Right lobe of liver (tissue), 6 donors: ENCODE data around the gene NDRG2. TPM values are rescaled to one million over a fixed set of nuclear protein-coding genes. Genes with fewer than 3 reads are reported as not detected.

ENCODE experiments used
- ATAC-seq, 4 donors: fragments of 200-7000 bp; cut with Tn5 transposase; one replicate each; pipeline ENCODE4 v1.9.1; 2020; ENCODE audit warnings: mild to moderate bottlenecking in 4 of 4, moderate library complexity in 4 of 4
- DNase-seq, 3 donors: peaks; one replicate each; pipeline ENCODE4 v3.0.0-alpha.2; 2020
- H3K27ac ChIP-seq, 3 donors: fragments of 200-600 bp; one replicate each; pipeline ENCODE4 v1.8.0; 2022
- H3K27me3 ChIP-seq, 2 donors: fragments of 200-600 bp; one replicate each; pipeline ENCODE4 v1.8.0; 2022
- H3K36me3 ChIP-seq, 4 donors: fragments of 200-600 bp; sonication (generic) in 1 of 4; one replicate each; pipeline versions ENCODE4 v1.5.1 to v1.8.0; 2017 to 2022; ENCODE audit warnings: control low read depth in 1 of 4
- H3K4me1 ChIP-seq, 4 donors: fragments of 200-600 bp; sonication (generic) in 1 of 4; one replicate each; pipeline versions ENCODE4 v1.5.1 to v1.8.0; 2017 to 2022; ENCODE audit warnings: control low read depth in 1 of 4
- H3K4me3 ChIP-seq, 3 donors: fragments of 200-600 bp; one replicate each; pipeline ENCODE4 v1.8.0; 2022
- H3K9me3 ChIP-seq, 4 donors: fragments of 200-600 bp; sonication (generic) in 1 of 4; one replicate each; pipeline versions ENCODE4 v1.5.1 to v1.8.0; 2017 to 2022; ENCODE audit warnings: control low read depth in 1 of 4
- CTCF ChIP-seq, 4 donors: fragments of 200-600 bp in 3 of 4; fragments of 450-650 bp in 1 of 4; IDR thresholded peaks; one replicate each; pipeline versions ENCODE4 v1.5.1 to v1.8.0; 2016 to 2022; ENCODE audit warnings: antibody characterized with exemption in 4 of 4, mild to moderate bottlenecking in 2 of 4
- POLR2A ChIP-seq: fragments of 450-650 bp; IDR thresholded peaks from one replicate; pipeline ENCODE4 v1.6.1; 2017; ENCODE audit warnings: antibody characterized with exemption, mild to moderate bottlenecking
- WGBS: methylation state at CpG from one replicate; pipeline ENCODE4 v1.1.6; 2018; ENCODE audit warnings: low coverage, low lambda C conversion rate; ENCODE audit not compliant: insufficient coverage; ENCODE audit errors: missing lambda C conversion rate; 5-methylcytosine and 5-hydroxymethylcytosine counted together
- intact Hi-C, 2 donors: fragments of 100-400 bp; cut with DNase I; formaldehyde crosslinking; loops; one replicate each; pipeline versions ENCODE4 v1.11.2 to v1.14.1; 2022
- total RNA-seq, 6 experiments: library from RNA; depleted of rRNA in 2 of 6; stranded (reverse); fragments of >200 nt in 2 of 6; fragmentation: NEBNext Ultra II Directional in 3 of 6; extraction: Animal tissue kit (Norgen Biotek cat#: 25700) in 3 of 6; gene quantifications; one replicate each; pipeline versions ENCODE4 v1.1.0 to v1.2.4, GENCODE V29; 2016 to 2023
- donor health status: DM: no; HTN: yes; CAD: no.
- donor health status: DM: no; HTN: no; CAD: no.
- donor health status: DM: no; HTN: no; CAD: no.
- donor health status: DM: no; HTN: yes; CAD: no.
- donor health status: DM: no; HTN: yes; CAD: no.

Gene NDRG2
- total RNA-seq, 6 experiments from 2014 or later: 92.2 to 255 (median 192) TPM

DNA sequence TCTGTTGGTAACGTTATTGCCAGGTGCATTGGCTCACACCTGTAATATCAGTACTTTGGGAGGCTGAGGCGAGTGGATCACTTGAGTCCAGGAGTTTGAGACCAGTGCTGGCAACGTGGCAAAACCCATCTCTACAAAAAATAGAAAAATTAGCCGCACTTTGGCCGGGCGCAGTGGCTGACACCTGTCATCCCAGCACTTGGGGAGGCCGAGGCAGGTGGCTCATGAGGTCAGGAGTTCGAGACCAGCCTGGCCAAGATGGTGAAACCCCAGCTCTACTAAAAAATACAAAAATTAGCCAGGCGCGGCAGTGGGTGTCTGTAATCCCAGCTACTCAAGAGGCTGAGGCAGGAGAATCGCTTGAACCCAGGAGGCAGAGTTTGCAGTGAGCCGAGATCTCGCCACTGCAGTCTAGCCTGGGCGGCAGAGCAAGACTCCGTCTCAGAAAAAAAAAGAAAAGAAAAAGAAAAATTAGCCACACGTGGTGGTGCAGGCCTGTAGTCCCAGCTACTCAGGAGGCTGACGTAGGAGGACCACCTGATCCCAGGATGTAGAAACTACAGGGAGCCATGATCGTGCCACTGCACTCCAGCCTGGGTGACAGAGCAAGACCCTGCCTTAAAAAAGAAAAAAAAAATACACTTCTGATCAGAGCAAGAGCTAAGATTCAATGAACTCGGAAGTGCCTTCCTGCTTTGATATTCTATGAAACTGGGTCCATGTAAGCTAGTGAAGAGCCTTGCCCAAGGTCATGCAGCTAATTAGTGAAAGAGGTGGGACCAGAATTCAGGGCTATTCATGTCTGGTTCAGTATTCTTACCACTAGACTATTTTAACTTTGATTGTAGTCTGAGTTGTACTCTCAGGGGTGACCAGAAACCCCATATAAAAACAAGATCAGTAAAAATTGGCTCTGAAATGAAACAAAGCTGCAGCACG, 28.6 kb upstream of the NDRG2 start:
- H3K4me3 ChIP-seq: no peak overlapping the region
- no peaks in the 10 kb centered on the region for H3K9me3 ChIP-seq
- peaks cover 0 to 56% (median 23%) of the 10 kb centered on the region in 4 donors for H3K4me1 ChIP-seq
- no peaks in the 10 kb centered on the region for H3K36me3 ChIP-seq
- ATAC-seq (peak in 3 of 4 donors; percentile 1 to 9 (median 2)), DNase-seq (no peak)
- intact Hi-C loops: no loop called here
- TF ChIP-seq POLR2A (no peak), CTCF (IDR thresholded peaks at IDR 0.05) (no peak)
- 65% methylated on average over 13 of the region's 20 CpGs for WGBS
- no peaks in the 10 kb centered on the region for H3K27me3 ChIP-seq
- peak overlapping the region; percentile 13 to 74 (median 54) for H3K27ac ChIP-seq

DNA sequence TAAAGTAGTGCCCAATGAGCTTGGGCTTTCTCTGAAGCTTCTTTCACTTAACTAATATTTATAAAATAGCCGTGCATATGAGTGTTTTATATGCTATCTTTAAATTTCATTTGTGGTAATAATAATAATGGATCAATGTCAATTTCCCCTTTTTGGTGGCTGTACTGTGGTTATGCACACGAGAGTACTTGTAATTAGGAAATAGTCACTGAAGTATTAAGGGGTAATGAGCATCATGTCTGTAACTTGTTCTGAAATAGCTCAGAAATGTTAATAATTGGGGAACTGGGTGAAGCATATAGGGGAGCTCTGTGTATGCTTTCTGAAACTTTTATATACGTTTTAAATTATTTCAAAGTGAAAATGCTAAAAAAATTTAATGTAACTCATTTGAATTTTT, 25.7 kb upstream of the NDRG2 start:
- TF ChIP-seq CTCF (IDR thresholded peaks at IDR 0.05) (no peak), POLR2A (no peak)
- H3K36me3 ChIP-seq: no peaks in the 10 kb centered on the region
- intact Hi-C loops: no loop called here

GRCh38 chr14:21049271-21049673, 24.4 kb upstream of the NDRG2 start:
- ATAC-seq (no peak), DNase-seq (no peak)
- no peaks in the 10 kb centered on the region for H3K9me3 ChIP-seq
- H3K27ac ChIP-seq: no peak overlapping the region
- intact Hi-C loops: no loop called here
- 67% methylated on average over 3 of the region's 3 CpGs for WGBS
- H3K36me3 ChIP-seq: no peaks in the 10 kb centered on the region
- H3K27me3 ChIP-seq: no peaks in the 10 kb centered on the region
- no peak overlapping the region for H3K4me3 ChIP-seq
- TF ChIP-seq POLR2A (no peak), CTCF (IDR thresholded peaks at IDR 0.05) (no peak)
- peaks cover 0 to 76% (median 29%) of the 10 kb centered on the region in 4 donors for H3K4me1 ChIP-seq

More for the DNA sequence above, 25.7 kb upstream of the NDRG2 start:
- Histone ChIP-seq H3K27me3 (no peaks in the 10 kb centered on the region), H3K27ac (no peak overlapping the region), H3K9me3 (no peaks in the 10 kb centered on the region), H3K4me3 (no peak overlapping the region), H3K4me1 (peaks cover 0 to 73% (median 26%) of the 10 kb centered on the region in 4 donors)
- no peak for DNase-seq
- WGBS: 58% methylated on average over 3 of the region's 3 CpGs
- ATAC-seq: no peak

DNA sequence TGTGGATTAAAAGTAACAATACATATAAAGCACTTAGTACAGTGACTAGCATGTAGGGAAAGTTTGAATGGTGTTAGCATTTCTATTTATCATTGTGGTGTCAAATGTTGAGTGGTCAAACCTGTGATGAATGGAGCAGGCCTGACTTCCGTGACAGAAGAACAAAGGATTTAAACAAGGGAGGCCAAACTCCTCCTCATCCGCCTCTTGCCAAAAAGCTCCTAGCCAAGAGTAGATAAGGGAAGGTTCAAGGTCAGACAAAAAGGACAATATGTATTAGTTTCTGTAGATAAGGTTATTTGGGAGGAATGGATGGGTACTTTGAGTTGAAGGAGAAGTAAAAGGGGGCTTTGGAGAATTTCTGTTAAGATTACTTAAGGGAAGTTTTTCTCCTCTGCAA, 23.8 kb upstream of the NDRG2 start:
- WGBS: 13% methylated on average over 2 of the region's 2 CpGs
- DNase-seq (peak in 1 of 3 donors; percentile 63), ATAC-seq (peak; percentile 59 to 75 (median 60))
- Histone ChIP-seq H3K27me3 (no peaks in the 10 kb centered on the region), H3K36me3 (no peaks in the 10 kb centered on the region), H3K9me3 (no peaks in the 10 kb centered on the region), H3K4me1 (peaks cover 0 to 76% (median 29%) of the 10 kb centered on the region in 4 donors), H3K27ac (peak overlapping the region in 1 of 3 donors; percentile 64), H3K4me3 (no peak overlapping the region)
- no peak for TF ChIP-seq POLR2A
- TF ChIP-seq CTCF (IDR thresholded peaks at IDR 0.05): no peak
- intact Hi-C loops: no loop called here
